ENCODE measurements around the gene SULF2.

Gene SULF2

GRCh38 chr20:47654370-47654769 is 130.9 kb downstream of the SULF2 start:
- DNase-seq (ENCODE audit: low read depth in 4 of 4, low spot score in 1 of 4) = no peak

GRCh38 chr20:47653869-47654268 is 131.4 kb downstream of the SULF2 start:
- DNase-seq (ENCODE audit: low read depth in 4 of 4, low spot score in 1 of 4) = no peak

- no peak for DNase-seq (ENCODE audit: low read depth in 4 of 4, low spot score in 1 of 4)
Measured at GRCh38 chr20:47652794-47653193, 132.5 kb downstream of the SULF2 start.

GRCh38 chr20:47652301-47652700 is 133.0 kb downstream of the SULF2 start:
- DNase-seq (ENCODE audit: low read depth in 4 of 4, low spot score in 1 of 4) = no peak

GRCh38 chr20:47648943-47649342 is 136.3 kb downstream of the SULF2 start:
- no peak for DNase-seq (ENCODE audit: low read depth in 4 of 4, low spot score in 1 of 4)

- no peak for DNase-seq (ENCODE audit: low read depth in 4 of 4, low spot score in 1 of 4)
Measured at GRCh38 chr20:47647994-47648393, 137.3 kb downstream of the SULF2 start.

- no peak for DNase-seq (ENCODE audit: low read depth in 4 of 4, low spot score in 1 of 4)
Measured at GRCh38 chr20:47645632-47646031, 139.6 kb downstream of the SULF2 start.

GRCh38 chr20:47642624-47643023 is 142.7 kb downstream of the SULF2 start:
- DNase-seq (ENCODE audit: low read depth in 4 of 4, low spot score in 1 of 4) = no peak

GRCh38 chr20:47642118-47642517 is 143.2 kb downstream of the SULF2 start:
- DNase-seq (ENCODE audit: low read depth in 4 of 4, low spot score in 1 of 4) = no peak

- no peak for DNase-seq (ENCODE audit: low read depth in 4 of 4, low spot score in 1 of 4)
Measured at GRCh38 chr20:47638851-47639250, 146.4 kb downstream of the SULF2 start.

GRCh38 chr20:47635256-47635655 is 150.0 kb downstream of the SULF2 start:
- DNase-seq (ENCODE audit: low read depth in 4 of 4, low spot score in 1 of 4) = no peak

- DNase-seq (ENCODE audit: low read depth in 4 of 4, low spot score in 1 of 4) = no peak
Measured at GRCh38 chr20:47631078-47631477, 154.2 kb downstream of the SULF2 start.

- DNase-seq (ENCODE audit: low read depth in 4 of 4, low spot score in 1 of 4) = no peak
Measured at GRCh38 chr20:47629907-47630306, 155.4 kb downstream of the SULF2 start.

- no peak for DNase-seq (ENCODE audit: low read depth in 4 of 4, low spot score in 1 of 4)
Measured at GRCh38 chr20:47627540-47627939, 157.7 kb downstream of the SULF2 start.

GRCh38 chr20:47623206-47623605 is 162.1 kb downstream of the SULF2 start:
- DNase-seq (ENCODE audit: low read depth in 4 of 4, low spot score in 1 of 4) = no peak

GRCh38 chr20:47622118-47622665 is 163.1 kb downstream of the SULF2 start:
- DNase-seq (ENCODE audit: low read depth in 4 of 4, low spot score in 1 of 4) = no peak

GRCh38 chr20:47620808-47621805 is 164.2 kb downstream of the SULF2 start:
- no peak for DNase-seq (ENCODE audit: low read depth in 4 of 4, low spot score in 1 of 4)

- no peak for DNase-seq (ENCODE audit: low read depth in 4 of 4, low spot score in 1 of 4)
Measured at GRCh38 chr20:47618479-47618878, 166.8 kb downstream of the SULF2 start.

- DNase-seq (ENCODE audit: low read depth in 4 of 4, low spot score in 1 of 4) = no peak
Measured at GRCh38 chr20:47614703-47615309, 170.5 kb downstream of the SULF2 start.

GRCh38 chr20:47612670-47613069 is 172.6 kb downstream of the SULF2 start:
- no peak for DNase-seq (ENCODE audit: low read depth in 4 of 4, low spot score in 1 of 4)

GRCh38 chr20:47611785-47612184 is 173.5 kb downstream of the SULF2 start:
- DNase-seq (ENCODE audit: low read depth in 4 of 4, low spot score in 1 of 4) = no peak

- no peak for DNase-seq (ENCODE audit: low read depth in 4 of 4, low spot score in 1 of 4)
Measured at GRCh38 chr20:47610945-47611250, 174.4 kb downstream of the SULF2 start.

All from stimulated activated CD4-positive, alpha-beta T cell treated with anti-CD3 and anti-CD28 coated beads, Interleukin-1b, Interleukin-23, amount 100 ng/mL, for 24 hours (primary cell).